HL-60/S4 (cell line): ENCODE results near the gene PXMP2.

ENCODE experiments used
- in situ Hi-C: fragments of 300-500 bp; cut with MboI; formaldehyde crosslinking; loops from 2 replicates; pipeline ENCODE4 v1.14.3; 2022; ENCODE audit warnings: low sequenced_read_pairs

Gene PXMP2

GRCh38 chr12:132659146-132659545 lies 28.2 kb upstream of the PXMP2 start:
- in situ Hi-C loops: no loop called here

GRCh38 chr12:132660052-132660451 lies 27.3 kb upstream of the PXMP2 start:
- in situ Hi-C loops: no loop called here

- in situ Hi-C loops: no loop called here
These were observed 26.4 kb upstream of the PXMP2 start for GRCh38 chr12:132660996-132661395.

GRCh38 chr12:132661972-132662371 lies 25.4 kb upstream of the PXMP2 start:
- in situ Hi-C loops: no loop called here

GRCh38 chr12:132662901-132663755 lies 24.3 kb upstream of the PXMP2 start:
- in situ Hi-C loops: no loop called here

- in situ Hi-C loops: no loop called here
These were observed 22.9 kb upstream of the PXMP2 start for GRCh38 chr12:132664206-132665148.

GRCh38 chr12:132665149-132665491 lies 22.3 kb upstream of the PXMP2 start:
- in situ Hi-C loops: no loop called here

- in situ Hi-C loops: no loop called here
These were observed 21.6 kb upstream of the PXMP2 start for GRCh38 chr12:132665794-132666193.

GRCh38 chr12:132668191-132669088 lies 18.9 kb upstream of the PXMP2 start:
- in situ Hi-C loops: no loop called here

- in situ Hi-C loops: no loop called here
These were observed 18.1 kb upstream of the PXMP2 start for GRCh38 chr12:132669166-132669879.

GRCh38 chr12:132672116-132672515 lies 15.3 kb upstream of the PXMP2 start:
- in situ Hi-C loops: no loop called here

GRCh38 chr12:132672678-132673077 lies 14.7 kb upstream of the PXMP2 start:
- in situ Hi-C loops: no loop called here

GRCh38 chr12:132673288-132674179 lies 13.9 kb upstream of the PXMP2 start:
- in situ Hi-C loops: no loop called here

- in situ Hi-C loops: no loop called here
These were observed 12.8 kb upstream of the PXMP2 start for GRCh38 chr12:132674561-132674960.

GRCh38 chr12:132675757-132676432 lies 11.5 kb upstream of the PXMP2 start:
- in situ Hi-C loops: no loop called here

- in situ Hi-C loops: no loop called here
These were observed 9.9 kb upstream of the PXMP2 start for GRCh38 chr12:132677492-132677891.

- in situ Hi-C loops: no loop called here
These were observed 2.0 kb upstream of the PXMP2 start for GRCh38 chr12:132685400-132685799.

- in situ Hi-C loops: no loop called here
These were observed 569 bp upstream of the PXMP2 start for GRCh38 chr12:132686825-132687210.

- in situ Hi-C loops: no loop called here
These were observed 1.8 kb downstream of the PXMP2 start for GRCh38 chr12:132689227-132689626.
